ENCODE measurements around the gene ITIH4. TPM values are rescaled to one million over a fixed set of nuclear protein-coding genes. Genes with fewer than 3 reads are reported as not detected.

ITIH4 gene
- total RNA-seq, 1 donor, result 1.3 TPM

GRCh38 chr3:52874160-52874701, 43.8 kb upstream of the ITIH4 start:
- no peak overlapping the region for H3K4me3 ChIP-seq (ENCODE audit: low read depth, low read length)
- TF ChIP-seq CTCF (IDR thresholded peaks at IDR 0.05; ENCODE audit: insufficient read depth, low read depth, low read length), result no peak
- peak; percentile 8 for DNase-seq (ENCODE audit: low read depth)

- no peak for TF ChIP-seq CTCF (IDR thresholded peaks at IDR 0.05; ENCODE audit: insufficient read depth, low read depth, low read length)
- peak; percentile 84 for DNase-seq (ENCODE audit: low read depth)
- H3K4me3 ChIP-seq (ENCODE audit: low read depth, low read length), result no peak overlapping the region
These were observed 43.1 kb upstream of the ITIH4 start for GRCh38 chr3:52873433-52874159.

- DNase-seq (ENCODE audit: low read depth), result peak; percentile 69
- no peak overlapping the region for H3K4me3 ChIP-seq (ENCODE audit: low read depth, low read length)
- no peak for TF ChIP-seq CTCF (IDR thresholded peaks at IDR 0.05; ENCODE audit: insufficient read depth, low read depth, low read length)
These were observed 41.8 kb upstream of the ITIH4 start for GRCh38 chr3:52872245-52872644.

GRCh38 chr3:52871761-52872160, 41.3 kb upstream of the ITIH4 start:
- H3K4me3 ChIP-seq (ENCODE audit: low read depth, low read length), result no peak overlapping the region
- no peak for DNase-seq (ENCODE audit: low read depth)
- no peak for TF ChIP-seq CTCF (IDR thresholded peaks at IDR 0.05; ENCODE audit: insufficient read depth, low read depth, low read length)

- no peak for TF ChIP-seq CTCF (IDR thresholded peaks at IDR 0.05; ENCODE audit: insufficient read depth, low read depth, low read length)
- no peak for DNase-seq (ENCODE audit: low read depth)
- H3K4me3 ChIP-seq (ENCODE audit: low read depth, low read length), result no peak overlapping the region
These were observed 40.0 kb upstream of the ITIH4 start for GRCh38 chr3:52870471-52870870.

GRCh38 chr3:52866427-52866826, 36.0 kb upstream of the ITIH4 start:
- no peak overlapping the region for H3K4me3 ChIP-seq (ENCODE audit: low read depth, low read length)
- DNase-seq (ENCODE audit: low read depth), result no peak
- TF ChIP-seq CTCF (IDR thresholded peaks at IDR 0.05; ENCODE audit: insufficient read depth, low read depth, low read length), result no peak

Data from fibroblast of villous mesenchyme (primary cell).